Activated CD4-positive, alpha-beta T cell treated with anti-CD3 and anti-CD28 coated beads for 24 hours (primary cell): Measurements from ENCODE around the gene PRG2.

Experiments
- DNase-seq, 2 donors: peaks; one replicate each; pipeline ENCODE4 v3.0.0-alpha.2; 2020; ENCODE audit warnings: low read depth in 2 of 2

Gene PRG2

GRCh38 chr11:57396744-57397143 is 6.3 kb upstream of the PRG2 start:
- no peak for DNase-seq

- DNase-seq: no peak
These were observed 5.6 kb upstream of the PRG2 start for GRCh38 chr11:57395905-57396623.

GRCh38 chr11:57394203-57394965 is 3.9 kb upstream of the PRG2 start:
- DNase-seq: no peak

GRCh38 chr11:57392763-57393105 is 2.3 kb upstream of the PRG2 start:
- no peak for DNase-seq

- no peak for DNase-seq
These were observed 1.8 kb upstream of the PRG2 start for GRCh38 chr11:57392066-57392762.

- DNase-seq: no peak
These were observed 1.1 kb upstream of the PRG2 start for GRCh38 chr11:57391539-57391938.

DNA sequence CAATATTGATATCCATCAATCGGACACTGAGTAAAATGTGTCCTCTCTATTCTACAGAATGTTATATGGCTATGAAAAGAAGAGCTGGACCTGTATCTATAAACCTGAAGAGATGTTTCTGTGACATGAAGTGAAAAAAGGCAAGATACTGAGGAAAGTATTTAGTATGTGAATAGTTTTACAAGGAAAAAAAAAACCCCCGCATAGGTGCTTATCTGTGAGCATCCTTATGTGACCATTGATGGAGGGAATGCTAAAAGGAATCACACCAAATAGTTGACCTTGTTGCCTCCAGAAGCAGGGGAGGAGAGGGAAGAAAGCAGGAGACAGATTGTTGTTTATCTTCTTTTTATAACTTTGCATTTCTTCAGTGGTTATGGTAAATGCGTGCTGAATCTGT is 661 bp upstream of the PRG2 start:
- no peak for DNase-seq

- DNase-seq: no peak
These were observed 3.0 kb downstream of the PRG2 start for GRCh38 chr11:57387289-57388030.

DNA sequence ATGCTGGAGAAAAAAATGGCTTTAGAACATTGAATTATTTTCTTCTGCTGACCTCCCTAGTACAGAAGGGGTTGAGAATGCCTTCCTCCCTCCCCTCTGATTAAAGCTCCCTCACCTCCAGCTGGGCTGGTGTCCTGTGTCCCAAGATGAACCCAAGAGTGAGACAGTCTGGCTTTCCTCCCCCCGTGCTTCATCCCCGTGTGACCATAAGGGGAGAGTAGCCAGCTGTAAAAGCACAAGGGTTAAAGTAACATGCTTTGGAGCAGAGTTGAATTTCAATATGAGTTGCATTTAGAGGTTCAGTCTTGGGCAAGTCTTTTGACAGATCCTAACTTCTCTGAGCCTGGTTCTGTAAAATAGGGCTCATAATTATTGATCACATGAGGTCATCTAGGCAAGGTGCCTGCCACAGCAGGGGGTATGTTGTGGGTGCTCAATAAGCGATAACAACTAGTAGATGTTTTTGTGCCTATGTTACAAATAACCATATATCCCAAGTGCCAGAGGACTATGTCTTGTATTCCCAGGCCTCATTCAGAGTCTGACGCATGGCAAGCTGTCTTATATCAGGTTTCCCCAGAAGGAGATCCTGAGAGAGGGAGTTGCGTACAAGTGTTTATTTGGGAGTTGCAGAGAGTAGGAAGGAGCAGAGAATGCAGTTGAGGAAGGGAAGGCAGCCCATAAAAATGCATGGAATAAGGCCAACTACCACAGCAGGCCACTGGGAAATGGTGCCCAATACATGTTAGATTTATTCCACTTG is 4.1 kb downstream of the PRG2 start:
- no peak for DNase-seq

GRCh38 chr11:57380975-57381374 is 9.5 kb downstream of the PRG2 start, which contains the start of gene PRG3:
Gene PRG3 (minus strand): TSS chr11:57381150. CDS start chr11:57380708, 442 bp downstream.
- DNase-seq: no peak

DNA sequence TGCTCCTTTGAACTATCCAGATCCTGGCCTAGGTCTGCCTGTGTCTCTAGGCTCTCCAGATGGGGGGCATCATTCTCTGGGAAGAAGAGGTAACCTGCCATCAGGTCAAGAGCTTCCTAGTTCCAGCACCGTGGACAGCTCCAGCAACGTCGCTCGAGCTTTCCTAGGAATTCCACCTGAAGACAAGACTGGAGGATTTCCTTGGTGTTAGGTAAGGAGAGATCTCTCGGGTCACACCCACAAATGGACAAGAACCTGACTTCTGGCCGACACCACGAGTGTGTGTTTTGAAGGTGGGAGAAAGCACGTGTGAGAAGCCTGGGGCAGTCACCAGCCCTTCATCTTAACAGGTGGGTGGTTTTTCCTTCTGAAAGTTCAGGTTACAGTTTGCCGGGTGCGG is 10.7 kb downstream of the PRG2 start:
- DNase-seq: no peak

GRCh38 chr11:57378186-57378585 is 12.3 kb downstream of the PRG2 start:
- DNase-seq: no peak

GRCh38 chr11:57377107-57377506 is 13.3 kb downstream of the PRG2 start:
- no peak for DNase-seq

DNA sequence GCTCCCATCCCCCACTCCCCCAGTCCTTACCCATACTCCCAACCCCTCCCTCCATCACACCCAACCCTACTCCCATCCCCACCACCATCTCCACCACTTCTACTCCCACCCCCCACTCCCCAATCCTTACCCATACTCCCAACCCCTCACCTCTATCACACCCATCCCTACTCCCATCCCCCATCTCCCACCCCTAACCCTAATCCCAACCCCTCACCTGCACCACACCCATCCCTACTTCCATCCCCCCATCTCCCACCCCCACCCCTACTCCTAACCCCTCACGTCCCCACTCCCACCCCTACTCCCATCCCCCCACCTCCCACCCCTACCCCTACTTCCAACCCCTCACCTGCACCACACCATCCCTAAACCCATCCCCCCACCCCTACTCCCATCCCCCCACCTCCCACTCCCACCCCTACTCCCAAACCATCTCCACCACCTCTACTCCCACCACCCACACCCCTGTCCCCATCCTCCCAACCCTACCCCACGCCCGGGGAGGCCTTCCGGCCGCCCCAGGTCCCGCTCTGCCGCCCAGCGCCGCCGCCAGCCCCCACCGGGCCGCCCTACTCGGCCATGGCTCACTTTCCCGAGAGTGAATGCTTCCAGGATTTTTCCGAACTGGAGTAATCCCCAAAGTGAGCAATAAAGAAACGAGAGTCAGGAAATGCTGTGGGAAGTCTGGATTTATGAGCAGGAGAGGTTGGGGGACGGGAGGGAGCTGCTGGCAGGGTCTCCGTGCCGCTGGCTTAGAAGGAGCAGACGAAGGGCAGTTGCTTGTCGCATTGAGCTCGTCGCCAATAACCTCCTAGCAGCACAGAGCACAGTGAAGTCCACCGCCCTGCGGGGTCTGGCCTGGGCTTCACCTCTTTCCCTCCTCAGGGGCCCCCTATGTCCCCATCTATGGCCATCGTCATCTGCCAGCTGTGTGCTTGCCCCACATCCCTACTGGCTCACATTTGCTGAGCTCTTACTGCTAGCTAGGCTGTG is 14.1 kb downstream of the PRG2 start:
- no peak for DNase-seq

DNA sequence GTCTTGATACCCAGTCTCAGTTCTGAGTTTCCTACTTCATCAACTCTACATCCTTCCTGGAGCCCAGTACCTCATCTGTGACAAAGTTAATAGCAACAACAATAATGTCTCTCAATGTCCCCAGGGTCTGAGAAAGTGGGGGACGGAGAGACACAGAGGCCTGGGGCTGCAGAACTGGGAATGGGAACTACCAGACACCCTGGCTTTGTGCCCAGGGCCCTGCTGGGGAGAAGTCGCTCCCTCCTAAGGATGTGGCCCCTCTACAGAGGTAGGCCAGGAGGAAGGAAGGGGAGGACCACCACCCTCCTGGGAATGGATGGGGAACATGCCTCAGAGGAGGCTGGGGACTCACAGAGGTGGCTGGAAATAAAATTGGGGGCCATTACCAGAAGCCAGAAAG is 15.0 kb downstream of the PRG2 start:
- no peak for DNase-seq

- DNase-seq: no peak
These were observed 15.5 kb downstream of the PRG2 start for GRCh38 chr11:57374966-57375365.

- DNase-seq: no peak
These were observed 17.3 kb downstream of the PRG2 start for GRCh38 chr11:57373146-57373545.

- DNase-seq: no peak
These were observed 19.5 kb downstream of the PRG2 start for GRCh38 chr11:57370941-57371340.

GRCh38 chr11:57370251-57370650 is 20.2 kb downstream of the PRG2 start:
- DNase-seq: no peak

- no peak for DNase-seq
These were observed 21.6 kb downstream of the PRG2 start for GRCh38 chr11:57368845-57369232.
